GM12874 (cell line): ENCODE measurements around the gene ZNRF3.

ENCODE experiments used
- CTCF ChIP-seq: IDR thresholded peaks from 2 replicates; pipeline ENCODE4 v1.5.1; 2011; ENCODE audit warnings: low read depth, mild to moderate bottlenecking, control low read depth, low read length, moderate library complexity; ENCODE audit not compliant: insufficient read depth

ZNRF3 gene

GRCh38 chr22:29056472-29056871, 173.1 kb downstream of the ZNRF3 start:
- no peak for TF ChIP-seq CTCF

DNA sequence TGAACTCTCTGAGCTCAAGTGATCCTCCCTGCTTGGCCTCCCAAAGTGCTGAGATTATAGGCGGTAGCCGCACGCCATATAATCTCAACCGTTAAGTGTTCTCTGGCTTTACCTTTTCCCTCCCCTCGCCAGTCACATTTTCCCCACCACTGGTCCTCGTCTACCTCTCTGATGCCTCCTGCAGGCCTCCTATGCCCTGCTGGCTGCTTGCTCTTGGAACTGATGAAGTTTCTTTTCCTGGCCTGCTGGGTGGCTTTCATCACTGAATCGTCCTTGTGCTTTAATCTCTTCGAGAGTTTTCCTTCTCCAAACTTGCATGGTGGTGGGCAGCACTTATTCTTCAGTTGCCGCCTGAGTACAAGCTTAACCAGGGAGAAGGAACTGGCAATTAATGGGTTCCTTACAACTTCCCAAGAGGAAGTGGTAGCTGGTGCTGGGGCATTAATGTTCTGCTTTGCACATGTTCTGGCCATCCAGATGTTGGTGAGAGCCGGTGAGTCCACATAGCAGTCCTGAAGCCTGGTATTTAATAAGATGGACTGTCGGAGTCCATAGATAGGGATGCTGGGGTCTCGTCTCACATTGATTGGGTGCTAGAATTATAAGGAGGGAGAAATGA, 177.0 kb downstream of the ZNRF3 start:
- no peak for TF ChIP-seq CTCF

GRCh38 chr22:29060931-29061330, 177.6 kb downstream of the ZNRF3 start:
- TF ChIP-seq CTCF: no peak

DNA sequence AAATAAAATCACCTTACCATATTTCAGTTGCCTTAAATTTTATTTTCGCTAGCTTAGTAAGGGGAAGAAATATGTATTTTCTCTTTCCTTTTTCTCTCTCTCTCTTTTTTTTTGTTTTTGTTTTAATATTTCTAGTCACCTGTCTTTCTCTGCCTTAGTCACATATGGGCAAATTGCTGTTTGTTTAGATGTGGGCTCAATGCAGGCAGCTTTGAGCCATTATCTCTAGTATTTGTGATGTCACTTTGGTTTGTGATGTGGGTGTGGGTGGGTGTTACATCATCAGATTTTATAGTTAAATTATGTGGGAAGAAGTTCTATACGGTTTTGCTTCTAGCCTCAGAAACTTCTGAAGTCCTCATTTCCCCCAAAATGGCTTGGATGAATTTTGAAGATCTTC, 178.4 kb downstream of the ZNRF3 start, which contains the start of gene C22orf31:
Gene C22orf31, minus strand, starts transcription at position 59 of the 400 bp plus-strand sequence. Its CDS starts 39 bp downstream, at position 20.
- TF ChIP-seq CTCF: no peak

GRCh38 chr22:29062286-29062821, 179.0 kb downstream of the ZNRF3 start:
- TF ChIP-seq CTCF: no peak

- no peak for TF ChIP-seq CTCF
These were observed 182.3 kb downstream of the ZNRF3 start for GRCh38 chr22:29065468-29066190.

DNA sequence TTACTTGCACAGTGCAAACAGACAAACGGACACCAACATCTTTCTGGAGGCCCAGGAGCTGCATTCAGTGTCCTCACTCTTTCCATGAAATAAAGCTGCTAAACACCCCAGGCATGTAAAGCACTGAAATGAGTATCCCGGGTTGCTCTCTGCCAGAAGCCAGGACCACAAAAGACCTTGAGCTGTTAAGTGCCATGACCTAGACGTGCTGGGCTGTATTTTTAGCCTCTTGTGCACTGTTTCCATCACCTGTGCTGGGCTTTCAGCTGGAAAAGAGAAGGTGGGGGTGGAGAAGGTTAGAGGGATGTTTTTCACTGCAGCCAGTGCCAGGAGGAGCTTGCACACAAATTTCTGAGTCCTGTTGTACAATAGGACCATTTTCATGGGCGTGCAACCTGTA, 186.1 kb downstream of the ZNRF3 start:
- no peak for TF ChIP-seq CTCF
